ENCODE measurements around the gene FGD2.

FGD2 gene

GRCh38 chr6:37049758-37050044 lies 44.2 kb downstream of the FGD2 start:
- TF ChIP-seq PPARA (CRISPR knock-in tag; IDR thresholded peaks at IDR 0.05; ENCODE audit: borderline replicate concordance) (no peak), ARNTL (CRISPR knock-in tag; IDR thresholded peaks at IDR 0.05; ENCODE audit: borderline replicate concordance, low read depth) (no peak), RARB (CRISPR knock-in tag; IDR thresholded peaks at IDR 0.05) (no peak)
- ATAC-seq, result no peak

- TF ChIP-seq, protein P1, sequence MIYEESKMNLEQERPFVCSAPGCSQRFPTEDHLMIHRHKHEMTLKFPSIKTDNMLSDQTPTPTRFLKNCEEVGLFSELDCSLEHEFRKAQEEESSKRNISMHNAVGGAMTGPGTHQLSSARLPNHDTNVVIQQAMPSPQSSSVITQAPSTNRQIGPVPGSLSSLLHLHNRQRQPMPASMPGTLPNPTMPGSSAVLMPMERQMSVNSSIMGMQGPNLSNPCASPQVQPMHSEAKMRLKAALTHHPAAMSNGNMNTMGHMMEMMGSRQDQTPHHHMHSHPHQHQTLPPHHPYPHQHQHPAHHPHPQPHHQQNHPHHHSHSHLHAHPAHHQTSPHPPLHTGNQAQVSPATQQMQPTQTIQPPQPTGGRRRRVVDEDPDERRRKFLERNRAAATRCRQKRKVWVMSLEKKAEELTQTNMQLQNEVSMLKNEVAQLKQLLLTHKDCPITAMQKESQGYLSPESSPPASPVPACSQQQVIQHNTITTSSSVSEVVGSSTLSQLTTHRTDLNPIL (CRISPR knock-in tag; IDR thresholded peaks at IDR 0.05; ENCODE audit: low read depth), result no peak
- no peak for TF ChIP-seq OSR1 (CRISPR knock-in tag; IDR thresholded peaks at IDR 0.05)
- no peak for TF ChIP-seq SNAI2 (CRISPR knock-in tag; IDR thresholded peaks at IDR 0.05)
- no peak for TF ChIP-seq ARNTL (CRISPR knock-in tag; IDR thresholded peaks at IDR 0.05; ENCODE audit: borderline replicate concordance, low read depth)
- TF ChIP-seq TSHZ2 (CRISPR knock-in tag; IDR thresholded peaks at IDR 0.05), result no peak
- no peak for ATAC-seq
These were observed 44.8 kb downstream of the FGD2 start for GRCh38 chr6:37050045-37050853.

DNA sequence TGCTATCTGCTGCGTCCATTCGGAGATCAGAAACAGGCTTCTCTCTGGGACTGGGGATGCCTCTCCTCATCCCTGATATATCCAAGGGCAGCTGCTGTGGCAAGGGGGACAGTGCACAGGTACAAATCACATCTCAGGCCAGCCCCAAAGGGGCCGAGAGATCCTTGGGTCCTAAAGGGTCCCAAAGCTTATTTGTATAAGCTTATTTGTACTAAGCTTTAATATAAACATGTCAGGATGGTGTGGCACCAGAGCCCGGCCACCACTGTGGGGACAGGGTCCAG lies 45.3 kb downstream of the FGD2 start:
- TF ChIP-seq ZNF565 (CRISPR knock-in tag; conservative IDR thresholded peaks at IDR 0.05; ENCODE audit: low read depth) (no peak), POU6F1 (CRISPR knock-in tag; IDR thresholded peaks at IDR 0.05; ENCODE audit: borderline replicate concordance, low read depth) (no peak), GLIS3 (CRISPR knock-in tag; IDR thresholded peaks at IDR 0.05) (no peak), CSDC2 (CRISPR knock-in tag; IDR thresholded peaks at IDR 0.05) (no peak), ZFP3 (CRISPR knock-in tag; IDR thresholded peaks at IDR 0.05) (no peak), TSHZ2 (CRISPR knock-in tag; IDR thresholded peaks at IDR 0.05) (no peak), BACH2 (CRISPR knock-in tag; IDR thresholded peaks at IDR 0.05; ENCODE audit: borderline replicate concordance) (no peak), ISL1 (CRISPR knock-in tag; IDR thresholded peaks at IDR 0.05) (no peak), TCF4 (CRISPR knock-in tag; IDR thresholded peaks at IDR 0.05; ENCODE audit: borderline replicate concordance) (no peak), TOX (CRISPR knock-in tag; IDR thresholded peaks at IDR 0.05; ENCODE audit: borderline replicate concordance) (no peak), ARNTL (CRISPR knock-in tag; IDR thresholded peaks at IDR 0.05; ENCODE audit: borderline replicate concordance, low read depth) (no peak), ZNF8 (CRISPR knock-in tag; IDR thresholded peaks at IDR 0.05) (no peak), OSR1 (CRISPR knock-in tag; IDR thresholded peaks at IDR 0.05) (no peak)
- TF ChIP-seq, protein P1 (CRISPR knock-in tag; IDR thresholded peaks at IDR 0.05; ENCODE audit: low read depth), result no peak
- TF ChIP-seq, protein P2, sequence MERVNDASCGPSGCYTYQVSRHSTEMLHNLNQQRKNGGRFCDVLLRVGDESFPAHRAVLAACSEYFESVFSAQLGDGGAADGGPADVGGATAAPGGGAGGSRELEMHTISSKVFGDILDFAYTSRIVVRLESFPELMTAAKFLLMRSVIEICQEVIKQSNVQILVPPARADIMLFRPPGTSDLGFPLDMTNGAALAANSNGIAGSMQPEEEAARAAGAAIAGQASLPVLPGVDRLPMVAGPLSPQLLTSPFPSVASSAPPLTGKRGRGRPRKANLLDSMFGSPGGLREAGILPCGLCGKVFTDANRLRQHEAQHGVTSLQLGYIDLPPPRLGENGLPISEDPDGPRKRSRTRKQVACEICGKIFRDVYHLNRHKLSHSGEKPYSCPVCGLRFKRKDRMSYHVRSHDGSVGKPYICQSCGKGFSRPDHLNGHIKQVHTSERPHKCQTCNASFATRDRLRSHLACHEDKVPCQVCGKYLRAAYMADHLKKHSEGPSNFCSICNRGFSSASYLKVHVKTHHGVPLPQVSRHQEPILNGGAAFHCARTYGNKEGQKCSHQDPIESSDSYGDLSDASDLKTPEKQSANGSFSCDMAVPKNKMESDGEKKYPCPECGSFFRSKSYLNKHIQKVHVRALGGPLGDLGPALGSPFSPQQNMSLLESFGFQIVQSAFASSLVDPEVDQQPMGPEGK (CRISPR knock-in tag; IDR thresholded peaks at IDR 0.05; ENCODE audit: borderline replicate concordance), result no peak
- TF ChIP-seq, protein P3, sequence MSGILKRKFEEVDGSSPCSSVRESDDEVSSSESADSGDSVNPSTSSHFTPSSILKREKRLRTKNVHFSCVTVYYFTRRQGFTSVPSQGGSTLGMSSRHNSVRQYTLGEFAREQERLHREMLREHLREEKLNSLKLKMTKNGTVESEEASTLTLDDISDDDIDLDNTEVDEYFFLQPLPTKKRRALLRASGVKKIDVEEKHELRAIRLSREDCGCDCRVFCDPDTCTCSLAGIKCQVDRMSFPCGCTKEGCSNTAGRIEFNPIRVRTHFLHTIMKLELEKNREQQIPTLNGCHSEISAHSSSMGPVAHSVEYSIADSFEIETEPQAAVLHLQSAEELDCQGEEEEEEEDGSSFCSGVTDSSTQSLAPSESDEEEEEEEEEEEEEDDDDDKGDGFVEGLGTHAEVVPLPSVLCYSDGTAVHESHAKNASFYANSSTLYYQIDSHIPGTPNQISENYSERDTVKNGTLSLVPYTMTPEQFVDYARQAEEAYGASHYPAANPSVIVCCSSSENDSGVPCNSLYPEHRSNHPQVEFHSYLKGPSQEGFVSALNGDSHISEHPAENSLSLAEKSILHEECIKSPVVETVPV (CRISPR knock-in tag; IDR thresholded peaks at IDR 0.05), result no peak
- no peak for ATAC-seq
